Endometrium (tissue), 2 donors: ENCODE data around the gene RYK.
"Not testable (repeated sequence)": the region's sequence is repeated elsewhere in the genome, so short reads cannot be mapped to it uniquely, and the experiment has no call there.

Source experiments
- FAIRE-seq: peaks from 2 replicates; lab custom pipeline; 2012; peaks lifted over from hg19 to GRCh38; lab: Jason Lieb, UNC
- donor health status: control.
- donor health status: control.

The RYK gene

GRCh38 chr3:134250717-134251220, at the start of gene RYK:
Gene RYK (minus strand): TSS chr3:134250859. CDS start chr3:134250654, 205 bp downstream.
- FAIRE-seq, result no peak

DNA sequence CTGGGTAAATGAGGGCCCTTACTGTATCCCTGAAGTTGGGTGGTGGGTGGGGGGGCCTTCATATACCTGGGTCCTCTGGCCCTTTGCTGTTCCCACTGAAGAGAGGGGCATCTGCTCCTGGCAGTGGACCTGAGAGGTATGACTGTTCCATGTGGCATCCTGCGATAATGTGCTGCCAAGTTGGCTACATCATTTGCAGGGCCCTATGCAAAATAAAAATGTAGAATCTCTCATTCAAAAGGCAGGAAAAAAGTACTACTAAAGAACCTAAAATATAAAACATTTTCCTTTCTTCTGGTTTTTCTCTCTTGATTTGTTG, 49.2 kb upstream of the RYK start:
- FAIRE-seq, result no peak

GRCh38 chr3:134299185-134299887, 48.7 kb upstream of the RYK start:
- no peak for FAIRE-seq

DNA sequence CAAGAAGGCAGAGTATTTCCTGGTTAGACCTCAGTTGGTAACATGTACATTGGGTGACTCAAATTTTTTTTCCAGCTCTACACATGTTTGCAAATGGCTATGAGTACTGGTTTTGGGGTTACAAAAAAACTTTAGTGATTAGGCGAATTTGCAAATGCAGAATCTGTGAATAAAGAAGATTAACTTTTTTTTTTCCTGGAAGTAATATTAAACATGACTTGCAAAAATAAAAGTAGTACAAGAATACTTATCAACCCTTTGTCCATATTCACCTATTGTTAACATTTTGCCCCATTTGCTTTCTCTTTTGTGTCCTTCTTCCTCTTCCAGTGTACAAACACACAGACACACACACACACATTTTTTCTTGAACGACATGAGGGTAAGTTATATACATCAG, 47.6 kb upstream of the RYK start:
- FAIRE-seq, result no peak

DNA sequence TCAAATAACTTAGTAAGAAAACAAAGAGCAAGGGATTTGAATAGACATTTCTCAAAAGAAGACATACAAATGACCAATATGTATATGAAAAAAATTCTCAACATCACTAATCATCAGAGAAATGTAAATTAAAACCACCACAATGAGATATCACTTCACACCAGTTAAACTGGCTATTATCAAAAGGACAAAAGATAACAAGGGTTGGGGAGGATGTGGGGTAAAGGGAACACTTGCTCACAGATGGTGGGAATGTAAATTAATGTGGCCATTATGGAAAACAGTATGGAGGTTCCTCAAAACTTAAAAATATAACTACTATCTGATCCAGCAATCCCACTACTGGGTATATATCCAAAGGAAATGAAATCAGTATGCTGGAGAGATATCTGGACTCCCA, 46.0 kb upstream of the RYK start:
- no peak for FAIRE-seq

DNA sequence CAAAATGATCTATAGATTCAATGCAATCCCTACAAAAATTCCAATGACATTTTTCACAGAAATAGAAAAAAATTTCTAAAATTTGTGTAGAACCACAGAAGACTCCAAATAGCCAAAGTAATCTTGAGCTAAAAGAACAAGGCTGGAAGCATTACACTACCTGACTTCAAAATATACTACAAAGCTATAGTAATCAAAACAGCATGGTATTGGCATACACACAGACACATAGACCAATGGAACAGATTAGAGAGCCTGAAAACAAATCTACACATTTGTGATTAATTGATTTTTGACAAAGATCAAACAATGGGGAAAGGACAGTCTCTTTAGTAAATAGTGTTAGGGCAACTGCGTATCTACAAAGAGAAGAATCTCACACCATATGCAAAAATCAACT, 45.3 kb upstream of the RYK start:
- FAIRE-seq, result no peak

- FAIRE-seq, result no peak
These were observed 43.9 kb upstream of the RYK start for GRCh38 chr3:134294302-134295280.

DNA sequence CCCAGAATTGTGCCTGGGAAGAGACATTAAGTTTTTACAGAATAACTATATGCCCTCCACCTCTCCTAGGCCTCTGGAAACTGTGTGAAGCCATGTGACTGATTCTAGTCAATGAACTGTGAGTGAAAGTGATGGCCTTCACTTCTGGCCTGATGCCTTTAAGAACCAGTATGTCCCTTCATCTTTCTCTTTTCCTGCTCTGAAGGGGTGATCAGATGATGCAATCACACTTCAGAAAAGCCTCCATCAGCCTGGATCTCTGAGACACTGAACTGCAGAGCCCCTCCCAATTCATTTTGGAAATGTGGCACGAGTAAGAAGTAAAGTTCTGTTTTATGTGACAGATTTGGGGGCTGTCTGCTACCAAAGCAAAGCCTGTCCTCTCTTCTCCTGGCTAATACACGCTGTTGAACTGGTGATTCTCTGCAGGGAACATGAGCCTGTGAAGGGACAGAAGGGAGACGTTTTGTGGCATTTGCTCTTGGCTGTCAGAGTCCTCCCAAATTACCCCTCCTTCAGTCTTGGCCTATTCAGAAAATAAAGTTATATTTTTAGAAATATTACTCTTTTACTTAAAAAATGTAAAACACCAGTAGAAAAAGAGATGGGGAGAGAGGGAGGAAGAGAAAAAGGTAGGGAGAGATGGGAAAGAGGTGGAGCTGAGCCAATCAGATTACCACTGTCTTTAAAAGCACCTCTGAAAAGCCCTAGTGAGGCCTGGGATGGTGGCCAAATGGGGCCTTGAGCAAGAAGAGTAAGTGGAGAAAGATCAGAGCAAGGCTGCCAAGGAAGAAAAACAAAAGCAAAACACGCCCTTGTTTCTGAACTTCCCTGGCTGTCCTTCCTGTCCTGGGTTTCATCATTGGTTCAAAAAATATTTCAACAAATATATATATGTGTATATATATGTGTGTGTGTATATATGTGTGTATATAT, 40.9 kb upstream of the RYK start:
- FAIRE-seq, result no peak

DNA sequence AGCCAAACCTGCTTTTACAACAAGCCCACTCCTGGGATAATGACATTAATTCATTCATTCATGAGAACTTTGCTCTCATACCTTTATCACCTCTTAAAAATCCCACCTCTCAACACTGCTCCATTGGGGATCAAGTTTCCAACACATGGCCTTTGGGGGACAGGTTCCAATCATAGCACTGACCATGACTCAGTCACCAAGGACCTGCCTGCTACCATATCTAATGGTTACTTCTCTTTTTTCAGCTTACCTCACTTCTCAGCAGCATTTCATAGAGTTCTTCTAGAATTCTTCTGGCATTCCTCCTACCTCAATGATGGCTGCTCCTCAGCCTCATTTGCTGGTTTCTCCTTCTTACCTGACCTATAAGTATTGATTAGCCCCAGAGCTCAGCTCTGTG, 36.9 kb upstream of the RYK start:
- FAIRE-seq, result no peak

- no peak for FAIRE-seq
These were observed 33.8 kb upstream of the RYK start for GRCh38 chr3:134284438-134284837.

DNA sequence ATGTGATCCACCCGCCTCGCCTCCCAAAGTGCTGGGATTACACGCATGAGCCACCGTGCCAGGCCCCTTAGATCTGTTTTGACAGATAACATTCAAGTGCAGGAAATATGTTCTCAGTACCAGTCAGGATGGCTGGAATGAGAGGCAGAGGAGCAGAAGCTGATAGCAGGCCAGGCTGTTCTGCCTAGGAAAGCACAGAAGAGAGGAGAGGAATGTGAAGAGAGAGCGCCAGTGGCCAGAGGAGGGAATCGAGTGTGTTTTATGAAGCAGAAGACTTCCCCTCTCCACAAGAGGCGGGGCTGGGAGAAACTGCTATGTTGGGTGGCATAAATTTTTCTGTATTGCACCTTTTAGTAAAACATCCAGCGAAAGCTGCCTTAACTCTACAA, 32.0 kb upstream of the RYK start:
- no peak for FAIRE-seq

- FAIRE-seq, result no peak
These were observed 31.4 kb upstream of the RYK start for GRCh38 chr3:134281912-134282658.

DNA sequence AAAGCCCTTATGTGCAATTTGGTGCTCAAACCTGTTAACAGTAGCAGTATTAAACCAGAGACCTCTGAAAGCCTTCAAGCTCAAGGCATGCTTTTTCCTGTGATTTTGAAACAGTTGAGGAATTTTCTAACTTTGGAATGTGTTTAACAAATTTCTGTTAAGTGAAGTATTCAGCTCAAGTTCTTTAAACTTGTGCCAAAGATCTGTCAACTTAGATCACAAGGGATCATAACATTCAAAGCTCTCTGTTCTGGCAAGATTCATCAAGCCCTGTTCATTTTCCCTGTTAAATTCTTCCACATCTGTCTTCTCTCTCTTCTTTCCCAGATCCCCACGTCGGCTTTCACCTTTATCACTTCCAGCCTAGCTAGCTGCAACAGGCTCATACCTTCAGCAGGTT, 28.8 kb upstream of the RYK start:
- FAIRE-seq, result no peak

- no peak for FAIRE-seq
These were observed 26.5 kb upstream of the RYK start for GRCh38 chr3:134277066-134277660.

GRCh38 chr3:134276086-134276485, 25.4 kb upstream of the RYK start:
- FAIRE-seq, result no peak

DNA sequence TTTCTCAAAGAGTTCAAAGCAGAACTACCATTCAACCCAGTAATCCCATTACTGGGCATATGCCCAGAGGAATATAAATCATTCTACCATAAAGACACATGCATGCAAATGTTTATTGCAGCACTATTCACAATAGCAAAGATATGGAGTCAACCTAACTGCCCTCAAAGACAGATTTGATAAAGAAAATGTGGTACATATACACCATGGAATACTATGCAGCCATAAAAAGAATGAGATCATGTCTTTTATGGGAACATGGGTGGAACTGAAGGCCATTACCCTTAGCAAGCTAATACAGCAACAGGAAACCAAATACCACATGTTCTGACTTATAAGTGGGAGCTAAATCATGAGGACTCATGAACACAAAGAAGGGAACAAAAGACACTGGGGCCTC, 24.5 kb upstream of the RYK start:
- not testable (repeated sequence) for FAIRE-seq

GRCh38 chr3:134274571-134274970, 23.9 kb upstream of the RYK start:
- no peak for FAIRE-seq

DNA sequence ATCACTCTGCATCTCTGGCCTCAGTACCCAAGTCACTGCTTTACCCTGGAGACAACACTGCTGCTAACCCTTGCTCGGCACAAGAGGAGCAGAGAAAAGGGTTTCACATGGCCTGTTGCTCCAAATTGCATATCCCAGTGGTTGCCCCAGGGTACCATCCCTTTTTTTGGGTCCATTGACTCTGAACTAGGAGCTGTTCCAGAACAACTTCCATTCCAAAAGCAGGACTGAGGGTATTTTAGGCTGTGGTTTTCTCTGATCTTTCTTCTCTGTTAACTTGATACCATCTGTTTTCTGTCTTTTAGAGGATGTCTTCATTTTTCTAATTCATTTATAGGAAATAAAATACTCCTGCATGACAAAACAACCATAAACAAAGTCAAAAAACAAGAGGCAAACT, 17.3 kb upstream of the RYK start:
- FAIRE-seq, result no peak

DNA sequence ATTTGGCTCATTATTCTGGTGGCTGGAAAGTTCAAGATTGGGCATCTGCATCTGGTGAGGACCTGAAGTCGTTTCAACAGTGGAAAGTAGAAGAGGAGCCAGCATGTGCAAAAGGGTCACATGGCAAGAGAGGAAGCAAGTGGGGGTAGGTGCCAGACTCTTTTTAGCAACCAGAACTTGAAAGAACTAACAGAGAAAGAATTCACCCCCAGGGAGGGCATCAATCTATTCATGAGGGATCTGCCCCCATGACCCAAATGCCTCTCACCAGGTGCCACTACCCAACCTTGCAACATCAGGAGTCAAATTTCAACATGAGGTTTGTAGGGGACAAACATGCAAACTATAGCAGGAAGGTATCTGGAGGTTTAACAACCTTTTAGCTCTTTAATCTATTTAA, 10.3 kb upstream of the RYK start:
- no peak for FAIRE-seq

- FAIRE-seq, result no peak
These were observed 8.2 kb upstream of the RYK start for GRCh38 chr3:134258761-134259347.

DNA sequence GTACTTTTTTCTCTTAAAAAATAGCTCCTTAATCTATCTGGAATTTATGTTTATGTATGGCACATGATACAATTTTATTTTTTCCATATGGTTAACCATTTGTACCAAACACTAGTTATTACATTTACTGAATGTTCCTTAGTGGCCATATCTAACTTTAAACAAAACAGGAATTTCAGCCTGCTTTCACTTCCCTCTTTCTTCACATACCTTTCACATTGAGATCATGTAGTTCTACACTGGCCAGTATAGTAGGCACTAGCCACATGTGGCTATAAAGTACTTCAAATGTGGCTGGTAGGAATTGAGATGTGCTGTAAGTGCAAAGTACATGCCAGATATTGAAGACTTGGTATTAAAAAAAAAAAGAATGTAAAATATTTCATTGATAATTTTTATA, 4.7 kb upstream of the RYK start:
- no peak for FAIRE-seq
